ENCODE results near the gene PCBP1. TPM values are rescaled to one million over a fixed set of nuclear protein-coding genes. Genes with fewer than 3 reads are reported as not detected.

PCBP1 gene
- total RNA-seq (2022; extraction: Qiagen RNA extraction; ENCODE audit: low read depth), result 353 to 429 TPM (median 420 TPM) in 5 replicates

DNA sequence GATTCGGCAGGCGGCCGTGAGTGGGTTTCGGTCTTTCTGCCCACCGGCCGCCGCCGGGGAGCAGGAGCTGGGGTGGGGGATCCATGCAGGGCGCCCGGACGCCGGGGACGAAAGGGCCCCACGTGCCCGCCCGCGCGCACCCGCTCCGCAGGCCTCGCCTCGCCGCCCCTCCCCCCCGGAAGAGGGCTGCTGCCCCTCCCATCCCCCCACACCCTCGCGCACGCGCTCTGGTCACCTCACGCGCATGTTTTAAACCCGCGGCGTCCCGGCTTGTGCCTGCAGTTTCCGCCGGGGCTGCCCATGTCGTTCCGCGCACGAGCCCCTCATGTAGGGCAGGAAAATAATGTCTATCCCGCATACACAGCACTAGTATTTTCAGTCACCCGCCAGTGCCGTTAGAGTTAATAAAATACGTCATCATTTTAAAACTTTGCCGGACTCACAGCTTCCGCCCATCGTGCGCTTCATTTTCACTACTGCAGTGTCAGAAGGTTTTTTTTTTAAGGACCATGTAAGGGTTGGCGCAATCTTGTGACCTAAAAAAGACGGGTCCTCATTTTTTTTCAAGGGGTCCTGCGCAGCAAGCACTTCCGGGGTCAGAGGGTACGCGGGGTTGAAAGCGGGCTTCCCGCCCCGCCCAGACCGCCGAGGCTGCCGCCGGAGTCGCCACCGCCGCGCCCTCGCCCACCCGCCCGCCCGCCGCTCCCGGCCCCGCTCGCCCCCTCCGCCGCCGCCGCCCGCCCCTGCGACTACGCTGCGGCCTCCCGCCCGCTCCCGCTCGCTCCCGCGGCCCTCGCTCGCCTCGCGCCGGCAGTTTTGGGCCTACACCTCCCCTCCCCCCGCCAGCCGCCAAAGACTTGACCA lies at the start of gene PCBP1:
TSS of gene PCBP1 (plus strand) at position 640 of the 864 bp plus-strand sequence. CDS start 267 bp downstream, outside the sequence.

Other genes starting within 250 kb of the PCBP1 start
- 44.2 to 85.3 TPM (median 57.1 TPM) in 5 replicates for gene SNRNP27, start 193.5 kb upstream of the PCBP1 start, total RNA-seq (2022; extraction: Qiagen RNA extraction; ENCODE audit: low read depth)
- gene MXD1, start 172.4 kb upstream of the PCBP1 start, total RNA-seq (2022; extraction: Qiagen RNA extraction; ENCODE audit: low read depth), result 1.8 to 2.2 TPM (median 1.9 TPM) in 5 replicates
- gene ASPRV1, start 125.8 kb upstream of the PCBP1 start, total RNA-seq (2022; extraction: Qiagen RNA extraction; ENCODE audit: low read depth), result 0.10 to 0.41 TPM (median 0.32 TPM) in 4 of 5 replicates, not detected in the other
- gene C2orf42, start 103.5 kb downstream of the PCBP1 start, total RNA-seq (2022; extraction: Qiagen RNA extraction; ENCODE audit: low read depth), result 7.0 to 9.8 TPM (median 8.2 TPM) in 5 replicates
- gene TIA1, start 161.2 kb downstream of the PCBP1 start, total RNA-seq (2022; extraction: Qiagen RNA extraction; ENCODE audit: low read depth), result 37.7 to 57.9 TPM (median 52.9 TPM) in 5 replicates
- gene PCYOX1, start 170.7 kb downstream of the PCBP1 start, total RNA-seq (2022; extraction: Qiagen RNA extraction; ENCODE audit: low read depth), result 27.8 to 50.3 TPM (median 42.3 TPM) in 5 replicates
- gene SNRPG, start 206.3 kb downstream of the PCBP1 start, total RNA-seq (2022; extraction: Qiagen RNA extraction; ENCODE audit: low read depth), result 317 to 462 TPM (median 362 TPM) in 5 replicates
- 89.1 to 121 TPM (median 94.4 TPM) in 5 replicates for gene FAM136A, start 214.6 kb downstream of the PCBP1 start, total RNA-seq (2022; extraction: Qiagen RNA extraction; ENCODE audit: low read depth)

All from A549 treated with ZK216348 at 1 μM for 4 hours (cell line).